Measurements from ENCODE around the gene SEC14L6.

DNA sequence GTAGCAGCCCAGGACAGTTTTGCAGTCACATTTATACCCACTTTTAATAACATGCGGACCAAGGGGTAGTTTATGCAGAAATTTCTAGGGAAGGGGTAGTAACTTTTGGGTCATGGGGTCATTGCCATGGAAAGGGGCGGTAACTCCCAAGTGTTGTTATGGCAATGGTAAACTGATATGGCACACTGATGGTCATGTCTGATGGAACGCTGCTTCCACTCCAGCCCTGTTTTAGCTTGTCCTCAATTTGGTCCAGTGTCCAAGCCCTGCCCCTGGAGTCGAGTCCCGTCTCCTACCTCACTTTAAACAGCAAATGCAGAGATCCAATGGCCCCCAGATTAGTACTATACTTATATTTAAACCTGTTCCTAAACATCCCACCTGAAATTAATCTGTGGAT lies 29.8 kb downstream of the SEC14L6 start:
- TF ChIP-seq EZH2phosphoT487 (IDR thresholded peaks at IDR 0.05; ENCODE audit: insufficient read depth, low read depth) (no peak), EZH2 (IDR thresholded peaks at IDR 0.05; ENCODE audit: insufficient read depth, poor library complexity, severe bottlenecking) (no peak)
